Activated T-cell treated with anti-CD3 and anti-CD28 coated beads for 1 hour (primary cell): ENCODE measurements around the gene HSPA12B.
A peak's percentile ranks its signal among the peaks of the same experiment; 100 is the strongest.

Experiments
- DNase-seq: peaks from one replicate; pipeline ENCODE4 v3.0.0-alpha.2; 2020; ENCODE audit warnings: low read depth

The HSPA12B gene

DNA sequence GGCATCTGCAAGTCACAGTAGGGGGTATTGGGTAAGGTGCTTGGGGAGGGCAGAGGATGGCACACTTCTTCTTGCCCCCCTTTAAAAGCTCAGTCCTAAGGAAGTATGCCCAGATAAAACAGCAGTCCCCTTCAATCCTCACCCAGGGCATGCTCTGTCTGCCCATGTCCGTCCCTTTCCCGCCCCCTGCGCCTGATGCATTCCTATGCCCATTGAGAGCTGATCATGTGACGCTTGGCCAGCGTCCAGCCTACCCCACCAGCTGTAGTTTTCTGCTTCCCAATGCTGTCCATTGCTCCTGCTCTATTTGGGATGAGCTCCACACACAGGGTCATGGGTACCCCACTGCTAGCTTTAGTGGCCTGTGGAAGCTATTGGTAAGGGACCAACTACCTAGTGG, 28.4 kb upstream of the HSPA12B start:
- DNase-seq: no peak

DNA sequence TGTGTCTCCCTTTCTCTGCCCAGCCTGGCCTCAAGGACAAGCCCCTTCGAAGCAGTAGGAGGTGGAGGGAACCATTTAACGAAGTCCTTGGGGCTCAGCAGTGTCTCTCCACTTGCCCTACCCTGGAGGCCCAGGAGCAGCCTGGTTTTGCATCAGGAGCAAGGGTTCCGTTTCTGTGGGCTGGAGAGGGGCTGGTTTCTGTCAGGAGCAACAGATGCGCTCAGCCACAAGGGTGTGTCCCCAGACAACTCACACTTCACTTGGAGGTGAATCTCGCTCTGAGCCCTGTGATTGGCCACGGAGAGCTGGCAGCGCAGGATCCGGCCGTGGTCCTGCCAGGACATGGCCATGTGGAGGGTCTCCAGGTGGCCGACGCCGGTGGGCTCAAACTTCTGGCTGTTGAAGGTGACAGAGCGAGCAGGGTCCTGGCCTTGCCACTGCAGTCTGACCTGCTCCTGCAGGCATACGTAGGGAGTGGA, 27.0 kb upstream of the HSPA12B start:
- DNase-seq: no peak

DNA sequence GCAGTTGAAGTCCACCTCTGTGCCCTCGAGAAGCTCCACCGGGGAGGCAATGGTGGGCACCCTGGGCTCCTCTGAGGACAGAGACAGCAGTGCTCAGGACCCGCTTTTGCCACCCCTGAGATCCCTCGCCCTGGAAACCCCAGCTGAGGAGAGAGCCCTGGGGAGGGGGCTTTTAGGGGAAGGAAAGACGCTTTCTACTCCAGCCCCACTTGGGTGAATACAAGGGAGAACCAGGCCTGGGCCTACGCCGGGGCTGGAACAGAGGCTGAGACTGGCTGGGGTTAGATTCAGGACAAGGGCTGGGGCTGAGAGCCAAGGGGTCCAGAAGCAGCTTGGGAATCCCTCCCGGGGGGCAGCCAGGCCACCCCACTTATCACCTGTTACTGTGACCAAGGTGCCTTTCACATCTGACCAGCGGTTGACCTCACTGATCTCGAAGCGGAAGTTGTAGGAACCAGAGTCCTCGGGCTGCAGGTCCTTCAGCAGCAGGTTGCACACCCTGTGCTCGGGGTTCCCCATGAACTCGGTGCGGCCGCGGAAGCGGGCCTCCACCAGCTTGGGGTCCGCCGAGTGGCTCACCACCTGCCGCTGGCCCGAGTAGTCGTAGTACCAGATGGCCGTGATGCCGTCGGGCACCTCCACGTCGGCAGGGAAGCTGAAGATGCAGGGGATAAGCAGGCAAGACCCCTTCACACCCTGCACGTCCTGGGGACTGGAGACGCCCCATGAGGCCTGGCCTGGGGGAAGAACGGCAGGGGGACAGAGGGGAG, 26.3 kb upstream of the HSPA12B start:
- DNase-seq: no peak

DNA sequence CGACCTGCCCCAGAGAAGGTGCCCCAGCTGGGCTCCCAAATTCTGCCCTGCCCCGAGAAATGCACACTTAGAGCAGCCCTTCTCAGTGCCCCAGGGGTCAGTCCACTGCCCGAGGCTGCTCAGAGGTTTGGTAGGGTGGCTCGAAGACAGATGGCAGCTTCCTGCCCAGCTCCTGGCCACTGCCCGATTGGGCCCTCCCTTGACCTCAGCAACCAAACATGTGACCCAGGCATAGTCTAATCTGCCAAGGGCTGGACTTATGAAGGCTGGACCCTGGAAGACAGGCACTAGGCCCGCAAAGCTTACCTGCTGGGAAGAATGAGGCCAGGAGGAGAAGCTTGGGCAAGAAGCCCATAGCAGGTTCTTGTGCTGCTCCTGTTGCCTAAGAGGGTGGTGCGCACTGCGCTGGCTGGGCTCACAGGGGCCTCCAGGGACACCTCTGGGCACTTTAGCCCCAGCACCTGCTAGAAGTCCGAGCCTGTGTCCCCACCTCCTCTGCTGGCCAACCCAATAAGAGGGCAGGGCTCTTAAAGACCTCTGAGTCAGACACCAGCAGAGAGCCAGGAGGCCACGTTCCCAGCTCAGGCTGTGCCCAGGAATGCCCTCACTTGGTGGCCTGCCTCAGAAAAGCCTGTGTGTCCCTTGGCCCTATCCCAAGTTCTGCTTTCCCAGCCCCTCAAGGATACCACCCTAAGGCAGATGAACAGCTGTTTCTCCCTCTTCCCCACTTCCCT, 25.5 kb upstream of the HSPA12B start:
- no peak for DNase-seq

DNA sequence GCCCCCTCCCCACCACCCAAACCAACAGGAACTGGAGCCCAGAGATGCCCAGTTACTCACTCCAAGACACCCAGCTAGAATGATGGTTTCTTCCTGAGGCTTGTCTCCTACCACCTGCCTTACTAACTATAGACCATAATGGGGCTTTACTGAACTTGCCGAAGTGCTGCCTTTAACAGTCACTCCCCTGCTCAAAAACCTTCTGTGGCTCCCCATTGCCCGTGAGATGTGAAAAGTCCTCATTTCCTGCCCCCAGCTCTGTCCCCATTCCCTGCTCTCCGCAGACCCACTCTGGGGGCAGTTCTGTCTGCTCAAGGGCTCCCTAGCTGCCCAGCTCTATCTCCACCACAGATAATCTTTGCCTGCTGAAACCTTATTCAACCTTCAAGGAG, 25.0 kb upstream of the HSPA12B start:
- DNase-seq: no peak

DNA sequence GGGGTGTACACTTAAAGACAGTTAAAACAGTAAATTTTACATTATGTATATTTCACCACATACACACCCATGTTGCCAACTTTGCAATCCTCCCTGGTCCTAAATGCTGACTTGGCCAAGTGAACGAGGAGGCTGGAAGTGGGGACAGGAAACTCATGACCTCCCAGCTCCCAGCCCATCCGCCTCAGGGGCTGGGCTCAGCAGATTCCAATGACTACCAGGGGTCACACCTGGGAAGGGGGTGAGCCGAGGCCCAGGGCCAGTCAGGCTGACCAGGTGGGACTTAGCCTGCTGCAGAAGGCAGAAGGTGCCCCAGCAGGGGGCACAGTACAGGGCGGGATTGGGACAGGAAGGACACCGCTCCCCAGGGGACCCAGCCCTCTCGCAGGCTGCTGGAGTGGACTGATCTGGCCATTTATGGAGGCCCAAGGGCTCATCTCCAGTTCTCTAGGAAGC, 22.4 kb upstream of the HSPA12B start:
- no peak for DNase-seq

DNA sequence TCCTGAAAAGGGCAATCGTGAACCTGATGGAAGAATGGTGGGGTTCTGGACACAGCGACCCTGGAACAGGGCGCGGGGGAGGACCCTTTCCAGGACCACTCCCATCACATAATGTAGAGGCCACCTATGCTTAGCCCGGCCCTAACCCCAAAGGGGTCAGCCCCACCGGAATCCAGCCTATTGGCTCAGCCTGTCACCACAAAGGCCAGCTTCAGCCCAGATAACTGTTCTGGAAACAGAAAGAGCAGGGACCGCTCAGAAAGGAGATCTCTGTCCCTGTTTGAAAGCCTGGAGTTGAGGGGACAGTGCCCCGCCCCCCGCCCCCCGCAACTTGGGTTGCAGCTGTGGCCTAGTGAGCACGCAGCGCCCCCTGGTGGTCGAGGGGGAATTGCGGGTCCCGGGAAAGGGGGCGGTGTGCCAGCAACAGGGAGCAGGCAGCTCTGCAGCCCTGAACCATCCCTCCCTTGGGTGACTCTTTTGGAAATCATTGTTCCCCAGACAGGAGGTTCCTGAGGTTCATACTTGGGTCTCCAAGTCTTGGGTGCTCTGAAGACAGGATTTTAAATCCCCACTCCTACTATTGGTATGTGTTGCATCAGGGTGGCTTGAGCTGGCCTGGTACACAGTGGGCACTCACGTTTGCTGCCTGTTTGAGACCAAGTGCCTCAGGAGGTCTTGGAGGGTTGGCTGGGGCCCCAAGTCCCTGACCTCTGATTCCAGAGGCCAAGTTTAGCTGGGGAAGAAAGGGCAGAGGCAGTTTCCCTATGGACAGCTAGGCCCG, 21.6 kb upstream of the HSPA12B start:
- peak; percentile 75 for DNase-seq

GRCh38 chr20:3711484-3711941, 21.0 kb upstream of the HSPA12B start:
- no peak for DNase-seq

DNA sequence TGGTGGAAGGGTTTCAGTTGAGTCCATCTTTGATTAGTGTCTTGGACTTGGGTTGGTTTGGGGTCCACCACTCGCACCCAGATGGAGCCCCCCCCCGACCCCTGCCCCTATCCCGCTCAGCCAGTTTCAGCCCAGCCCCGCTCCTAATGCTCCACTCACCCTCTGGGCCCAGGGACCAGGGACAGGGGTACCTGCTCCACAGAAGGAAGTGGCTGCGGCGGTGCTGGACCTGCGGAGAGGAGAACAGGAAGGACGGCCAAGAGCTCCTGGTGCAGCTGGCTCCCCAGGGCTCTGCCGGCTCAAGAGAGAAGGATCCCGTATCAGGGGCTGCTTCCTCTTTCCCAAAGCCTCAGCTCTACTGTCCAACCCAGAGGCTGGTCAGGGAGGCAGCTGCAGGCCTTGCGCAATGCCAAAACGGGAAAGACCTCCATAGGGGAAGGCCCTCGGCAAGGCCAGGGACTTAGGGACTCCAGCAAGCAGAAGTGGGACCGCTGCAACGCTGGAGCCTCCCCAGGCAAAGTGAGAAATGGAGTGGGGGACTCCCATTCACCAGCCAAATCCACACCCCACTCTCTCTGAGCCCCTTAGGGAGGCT, 20.1 kb upstream of the HSPA12B start, which contains the start of gene SIGLEC1:
Gene SIGLEC1, minus strand, starts transcription at position 322 of the 595 bp plus-strand sequence. CDS start 5,472 bp downstream, outside the sequence.
- DNase-seq: no peak

GRCh38 chr20:3714092-3714491, 18.4 kb upstream of the HSPA12B start:
- no peak for DNase-seq

- no peak for DNase-seq
Measured at GRCh38 chr20:3716195-3716834, 16.2 kb upstream of the HSPA12B start.

DNA sequence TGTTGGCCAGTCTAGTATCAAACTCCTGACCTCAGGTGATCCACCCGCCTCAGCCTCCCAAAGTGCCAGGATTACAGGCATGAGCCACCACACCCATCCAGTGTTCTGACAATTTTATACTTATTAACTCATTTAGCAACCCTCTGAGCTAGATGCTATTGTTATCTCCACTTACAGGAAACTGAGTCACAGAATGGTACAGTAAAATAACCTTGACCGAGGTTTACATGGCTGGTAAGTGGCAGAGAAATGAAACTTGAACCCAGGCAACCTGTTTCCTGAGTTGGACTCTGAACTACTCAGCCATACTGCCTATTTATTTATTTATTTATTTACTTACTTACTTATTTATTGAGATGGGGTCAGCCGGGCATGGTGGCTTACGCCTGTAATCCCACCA, 13.4 kb upstream of the HSPA12B start:
- DNase-seq: no peak

- DNase-seq: no peak
Measured at GRCh38 chr20:3720068-3720467, 12.4 kb upstream of the HSPA12B start.

GRCh38 chr20:3720626-3721025, 11.9 kb upstream of the HSPA12B start:
- no peak for DNase-seq

GRCh38 chr20:3721912-3722311, 10.6 kb upstream of the HSPA12B start:
- DNase-seq: no peak

DNA sequence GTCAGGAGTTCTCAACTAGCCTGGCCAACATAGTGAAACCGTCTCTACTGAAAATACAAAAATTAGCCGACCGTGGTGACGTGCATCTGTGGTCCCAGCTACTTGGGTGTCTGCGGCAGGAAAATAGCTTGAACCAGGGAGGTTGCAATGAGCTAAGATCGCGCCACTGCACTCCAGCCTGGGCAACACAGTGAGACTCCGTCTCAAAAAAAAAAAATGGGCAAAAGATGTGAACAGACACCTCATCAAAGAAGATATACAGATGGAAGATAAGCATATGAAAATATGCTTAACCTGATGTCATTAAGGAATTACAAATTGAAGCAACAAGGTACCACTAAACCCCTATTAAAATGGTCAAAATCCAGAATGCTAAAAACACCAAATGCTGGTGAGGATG, 9.2 kb upstream of the HSPA12B start:
- no peak for DNase-seq

- no peak for DNase-seq
Measured at GRCh38 chr20:3724356-3724755, 8.1 kb upstream of the HSPA12B start.

DNA sequence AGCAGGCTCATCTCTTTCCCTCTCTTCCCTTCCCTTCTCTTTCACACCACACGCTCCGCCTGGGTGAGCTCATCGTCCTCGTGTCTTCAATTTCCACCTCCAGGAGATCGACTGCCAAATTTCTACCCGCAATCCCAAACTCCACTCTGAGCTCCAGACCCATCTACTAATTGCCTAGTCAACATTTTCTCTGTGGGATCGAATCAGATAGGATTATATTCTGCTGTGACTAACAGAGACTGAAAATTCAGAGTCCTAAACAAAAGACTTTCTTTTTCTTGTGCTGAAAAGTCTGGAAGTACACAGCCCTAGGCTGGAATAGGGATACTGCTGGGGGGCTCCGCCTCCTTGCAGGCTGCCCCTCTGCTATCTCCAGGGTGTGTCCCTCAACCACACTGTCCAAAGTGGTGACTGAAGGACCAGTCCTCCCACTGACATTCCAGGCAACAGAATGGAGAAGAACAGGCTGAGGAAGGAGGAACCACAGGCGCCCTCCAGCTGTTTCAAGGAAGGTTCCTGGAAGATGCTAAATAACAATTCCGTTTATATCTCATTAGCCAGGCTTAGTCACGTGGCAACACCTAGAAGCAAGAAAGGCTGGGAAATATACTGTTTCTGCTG, 5.0 kb upstream of the HSPA12B start:
- no peak for DNase-seq

GRCh38 chr20:3728354-3728753, 4.1 kb upstream of the HSPA12B start:
- no peak for DNase-seq

DNA sequence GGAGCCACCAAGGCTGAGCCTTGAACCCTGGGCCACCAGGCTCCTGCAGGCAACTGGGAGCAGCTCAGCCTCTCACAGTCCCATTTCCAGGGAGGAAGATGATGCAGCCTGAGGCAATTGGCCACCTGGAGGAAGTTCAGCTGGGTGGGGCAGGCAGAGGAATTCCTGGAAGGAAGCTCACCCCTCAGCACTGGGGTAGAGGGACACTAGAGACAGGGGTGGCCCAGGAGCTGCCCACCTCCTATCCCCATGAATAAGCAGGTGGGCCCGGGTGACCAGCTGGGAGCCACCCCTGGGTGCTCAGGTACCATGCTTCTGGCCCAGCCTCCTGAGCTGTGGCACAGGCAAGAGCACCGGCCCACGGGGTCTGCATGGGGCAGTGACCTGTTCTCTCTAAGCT, 3.6 kb upstream of the HSPA12B start:
- no peak for DNase-seq

- no peak for DNase-seq
Measured at GRCh38 chr20:3729378-3729777, 3.1 kb upstream of the HSPA12B start.
